Measurements from ENCODE around the gene SRD5A3. TPM values are rescaled to one million over a fixed set of nuclear protein-coding genes. Genes with fewer than 3 reads are reported as not detected.

Gene SRD5A3
- total RNA-seq, 1 donor from 2014 or later = 5.5 TPM

GRCh38 chr4:55393461-55394320 is 47.6 kb downstream of the SRD5A3 start:
- TF ChIP-seq CTCF (IDR thresholded peaks at IDR 0.05; ENCODE audit: insufficient read depth, low read length, severe bottlenecking) = no peak
- Histone ChIP-seq H3K27me3 (ENCODE audit: control insufficient read depth, insufficient read depth, low read length) (no peaks in the 10 kb centered on the region), H3K4me3 (ENCODE audit: low read depth, low read length) (no peak overlapping the region), H3K36me3 (ENCODE audit: control insufficient read depth, insufficient read depth, low read length) (peaks cover 5% of the 10 kb centered on the region)
- FAIRE-seq (no peak), DNase-seq (ENCODE audit: low read depth) (peak; percentile 39)

- H3K36me3 ChIP-seq (ENCODE audit: control insufficient read depth, insufficient read depth, low read length) = peaks cover 7% of the 10 kb centered on the region
- H3K4me3 ChIP-seq (ENCODE audit: low read depth, low read length) = peak overlapping the region; percentile 82
- no peak for DNase-seq (ENCODE audit: low read depth)
- TF ChIP-seq CTCF (IDR thresholded peaks at IDR 0.05; ENCODE audit: insufficient read depth, low read length, severe bottlenecking) = no peak
- H3K27me3 ChIP-seq (ENCODE audit: control insufficient read depth, insufficient read depth, low read length) = no peaks in the 10 kb centered on the region
- FAIRE-seq = no peak
Observed at GRCh38 chr4:55395218-55395528, 49.1 kb downstream of the SRD5A3 start.

GRCh38 chr4:55395529-55396307 is 49.7 kb downstream of the SRD5A3 start, which contains the start of gene TMEM165:
TSS of gene TMEM165 (plus strand) at chr4:55395957. CDS start at chr4:55396190, 233 bp downstream.
- DNase-seq (ENCODE audit: low read depth) (peak; percentile 73), FAIRE-seq (no peak)
- peak; percentile 14 for TF ChIP-seq CTCF (IDR thresholded peaks at IDR 0.05; ENCODE audit: insufficient read depth, low read length, severe bottlenecking)
- Histone ChIP-seq H3K4me3 (ENCODE audit: low read depth, low read length) (peak within 1 kb of the TSS; percentile 82), H3K36me3 (ENCODE audit: control insufficient read depth, insufficient read depth, low read length) (peaks cover 7% of the 10 kb centered on the region), H3K27me3 (ENCODE audit: control insufficient read depth, insufficient read depth, low read length) (no peaks in the 10 kb centered on the region)

- TF ChIP-seq CTCF (IDR thresholded peaks at IDR 0.05; ENCODE audit: insufficient read depth, low read length, severe bottlenecking) = no peak
- peak overlapping the region; percentile 82 for H3K4me3 ChIP-seq (ENCODE audit: low read depth, low read length)
- DNase-seq (ENCODE audit: low read depth) (peak; percentile 64), FAIRE-seq (no peak)
- H3K27me3 ChIP-seq (ENCODE audit: control insufficient read depth, insufficient read depth, low read length) = no peaks in the 10 kb centered on the region
- H3K36me3 ChIP-seq (ENCODE audit: control insufficient read depth, insufficient read depth, low read length) = peaks cover 7% of the 10 kb centered on the region
Observed at GRCh38 chr4:55396308-55397125, 50.5 kb downstream of the SRD5A3 start.

- H3K27me3 ChIP-seq (ENCODE audit: control insufficient read depth, insufficient read depth, low read length) = no peaks in the 10 kb centered on the region
- peaks cover 7% of the 10 kb centered on the region for H3K36me3 ChIP-seq (ENCODE audit: control insufficient read depth, insufficient read depth, low read length)
- H3K4me3 ChIP-seq (ENCODE audit: low read depth, low read length) = peak overlapping the region; percentile 82
- TF ChIP-seq CTCF (IDR thresholded peaks at IDR 0.05; ENCODE audit: insufficient read depth, low read length, severe bottlenecking) = no peak
- DNase-seq (ENCODE audit: low read depth) (no peak), FAIRE-seq (no peak)
Observed at GRCh38 chr4:55397126-55397436, 51.0 kb downstream of the SRD5A3 start.
